H1 (cell line): Measurements from ENCODE around the gene NRXN3.

Experiments used
- BCL11A ChIP-seq, 2 experiments: IDR thresholded peaks; one replicate each; pipeline ENCODE4 v1.6.1; 2011; ENCODE audit warnings: low read depth in 2 of 2, low read length in 2 of 2, mild to moderate bottlenecking in 2 of 2
- EGR1 ChIP-seq: IDR thresholded peaks from 2 replicates; pipeline ENCODE4 v1.6.1; 2011; ENCODE audit warnings: low read depth, low read length, borderline replicate concordance
- HDAC6 ChIP-seq: IDR thresholded peaks from one replicate; pipeline ENCODE4 v1.7.1; 2012; ENCODE audit warnings: low read depth, mild to moderate bottlenecking, inconsistent platforms, low read length, moderate library complexity
- POLR2A ChIP-seq, 2 experiments: IDR thresholded peaks; 1 replicate in 1 of 2; 2 replicates in 1 of 2; pipeline ENCODE4 v1.6.1; 2011; ENCODE audit warnings: low read depth in 2 of 2, low read length in 2 of 2, mild to moderate bottlenecking in 2 of 2; ENCODE audit errors: control extremely low read depth in 1 of 2
- RAD21 ChIP-seq, 2 experiments: IDR thresholded peaks in 1 of 2; conservative IDR thresholded peaks in 1 of 2; 2 replicates each; pipeline ENCODE4 v1.6.1; 2011; ENCODE audit warnings: low read depth in 2 of 2, low read length in 2 of 2, improper control_type of control experiment in 1 of 2, inconsistent platforms in 1 of 2, mild to moderate bottlenecking in 1 of 2, moderate library complexity in 1 of 2
- SUZ12 ChIP-seq: fragments of 200-600 bp; sonication (generic); IDR thresholded peaks from 2 replicates; pipeline ENCODE4 v1.6.1; 2012; ENCODE audit warnings: mild to moderate bottlenecking, inconsistent platforms, low read length, moderate library complexity, mixed read lengths
- TAF1 ChIP-seq: IDR thresholded peaks from 2 replicates; pipeline ENCODE4 v1.6.1; 2011; ENCODE audit warnings: mild to moderate bottlenecking, low read depth, low read length
- TF ChIP-seq, protein P1 (sequence below), 3 experiments: IDR thresholded peaks; 1 replicate in 2 of 3; 2 replicates in 1 of 3; pipeline versions ENCODE4 v1.5.1 to v1.6.1; 2011; ENCODE audit warnings: low read length in 3 of 3, mild to moderate bottlenecking in 3 of 3, inconsistent platforms in 2 of 3, low read depth in 1 of 3, moderate library complexity in 1 of 3; ENCODE audit not compliant: insufficient read depth in 1 of 3; ENCODE audit errors: control extremely low read depth in 1 of 3

DNA sequence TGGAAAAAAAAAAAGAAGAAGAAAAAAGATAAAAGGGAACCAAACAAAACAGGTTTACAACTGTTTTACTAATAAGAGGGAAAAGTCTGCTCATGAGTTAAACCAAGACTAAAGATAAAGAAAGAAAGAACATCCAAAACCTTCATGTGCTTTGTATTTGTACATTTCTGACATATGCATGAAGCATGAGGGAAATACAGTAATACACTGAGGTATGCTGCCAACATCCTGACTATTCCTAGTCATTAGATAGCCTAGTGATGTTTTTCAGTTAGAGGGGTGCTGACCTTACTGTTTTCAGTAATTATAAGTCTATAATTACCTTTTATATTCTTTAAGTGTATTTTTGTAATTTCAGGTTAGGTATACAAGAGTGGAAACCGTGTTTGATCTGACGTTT lies 1247.8 kb downstream of the NRXN3 start:
- TF ChIP-seq POLR2A (IDR thresholded peaks at IDR 0.05; ENCODE audit: control extremely low read depth in 1 of 2, low read depth in 2 of 2, low read length in 2 of 2) (no peak), RAD21 (IDR thresholded peaks at IDR 0.05 in 1 of 2, conservative IDR thresholded peaks at IDR 0.05 in 1 of 2; ENCODE audit: low read depth in 2 of 2, low read length in 2 of 2) (no peak), HDAC6 (no peak), EGR1 (no peak), BCL11A (IDR thresholded peaks at IDR 0.05; ENCODE audit: low read depth in 2 of 2, low read length in 2 of 2) (no peak), TAF1 (no peak), SUZ12 (no peak)
- TF ChIP-seq, protein P1, sequence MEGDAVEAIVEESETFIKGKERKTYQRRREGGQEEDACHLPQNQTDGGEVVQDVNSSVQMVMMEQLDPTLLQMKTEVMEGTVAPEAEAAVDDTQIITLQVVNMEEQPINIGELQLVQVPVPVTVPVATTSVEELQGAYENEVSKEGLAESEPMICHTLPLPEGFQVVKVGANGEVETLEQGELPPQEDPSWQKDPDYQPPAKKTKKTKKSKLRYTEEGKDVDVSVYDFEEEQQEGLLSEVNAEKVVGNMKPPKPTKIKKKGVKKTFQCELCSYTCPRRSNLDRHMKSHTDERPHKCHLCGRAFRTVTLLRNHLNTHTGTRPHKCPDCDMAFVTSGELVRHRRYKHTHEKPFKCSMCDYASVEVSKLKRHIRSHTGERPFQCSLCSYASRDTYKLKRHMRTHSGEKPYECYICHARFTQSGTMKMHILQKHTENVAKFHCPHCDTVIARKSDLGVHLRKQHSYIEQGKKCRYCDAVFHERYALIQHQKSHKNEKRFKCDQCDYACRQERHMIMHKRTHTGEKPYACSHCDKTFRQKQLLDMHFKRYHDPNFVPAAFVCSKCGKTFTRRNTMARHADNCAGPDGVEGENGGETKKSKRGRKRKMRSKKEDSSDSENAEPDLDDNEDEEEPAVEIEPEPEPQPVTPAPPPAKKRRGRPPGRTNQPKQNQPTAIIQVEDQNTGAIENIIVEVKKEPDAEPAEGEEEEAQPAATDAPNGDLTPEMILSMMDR (IDR thresholded peaks at IDR 0.05; ENCODE audit: control extremely low read depth in 1 of 3, insufficient read depth in 1 of 3, low read depth in 1 of 3, low read length in 3 of 3), result no peak
